ENCODE results near the gene CRIP2. TPM values are rescaled to one million over a fixed set of nuclear protein-coding genes. Genes with fewer than 3 reads are reported as not detected.
A peak's percentile ranks its signal among the peaks of the same experiment; 100 is the strongest.

The CRIP2 gene
- total and polyA plus RNA-seq, 4 donors: 4.3 to 40.0 (median 20.7) TPM

DNA sequence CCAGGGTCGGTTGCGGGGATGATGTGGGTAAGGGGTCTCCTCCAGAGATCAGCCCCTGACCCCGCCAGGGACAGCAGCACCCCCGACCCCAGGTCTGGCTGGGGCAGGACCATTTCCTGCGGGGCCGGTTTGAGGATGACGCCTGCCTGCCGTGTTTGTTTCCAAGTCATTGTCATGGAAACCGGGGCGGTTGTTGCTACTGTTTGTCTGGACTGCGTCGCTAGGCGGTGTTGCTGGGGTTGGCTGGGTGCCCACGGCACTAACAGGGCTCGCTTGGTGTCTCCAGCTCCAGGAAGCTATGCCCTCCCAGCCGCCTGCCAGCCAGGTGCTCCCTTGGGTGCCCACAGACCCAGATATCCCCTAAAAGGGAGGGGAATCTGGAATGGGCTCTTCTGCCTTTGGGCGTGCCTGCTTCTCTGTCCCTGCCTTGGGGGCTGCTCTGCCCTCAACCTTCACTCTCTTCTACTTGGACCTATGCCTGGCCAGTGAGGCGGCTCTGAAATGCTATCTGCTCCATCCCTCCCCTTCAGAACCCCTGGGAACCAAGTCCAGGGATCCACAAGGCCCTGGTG is 7.4 kb downstream of the CRIP2 start:
- Histone ChIP-seq H3K9me3 (ENCODE audit: control insufficient read depth in 4 of 4, low read length in 3 of 4) (no peaks in the 10 kb centered on the region), H3K9ac (ENCODE audit: low read depth in 1 of 2, low read length in 2 of 2) (no peak overlapping the region), H3K4me3 (ENCODE audit: low read depth in 1 of 3, low read length in 3 of 3) (no peak overlapping the region), H3K36me3 (ENCODE audit: control insufficient read depth in 4 of 4, insufficient read depth in 3 of 4, low read depth in 1 of 4, low read length in 3 of 4) (peaks cover 0 to 1% (median 0%) of the 10 kb centered on the region in 4 donors), H3K27me3 (ENCODE audit: control insufficient read depth in 4 of 4, insufficient read depth in 4 of 4, low read length in 3 of 4) (no peaks in the 10 kb centered on the region), H3K4me1 (ENCODE audit: control insufficient read depth in 4 of 4, insufficient read depth in 4 of 4, low read length in 3 of 4) (peaks cover 15 to 32% (median 17%) of the 10 kb centered on the region in 4 donors), H3K27ac (ENCODE audit: low read depth in 1 of 2, low read length in 2 of 2) (peak overlapping the region; percentile 52 to 85)
- peak in 1 of 2 donors; percentile 38 for TF ChIP-seq GABPA (IDR thresholded peaks at IDR 0.05 in 1 of 2, conservative IDR thresholded peaks at IDR 0.05 in 1 of 2)
- TF ChIP-seq NR2F2 (IDR thresholded peaks at IDR 0.05): peak; percentile 73
- peak; percentile 12 for TF ChIP-seq FOXA1 (IDR thresholded peaks at IDR 0.05)
- TF ChIP-seq, protein P1, sequence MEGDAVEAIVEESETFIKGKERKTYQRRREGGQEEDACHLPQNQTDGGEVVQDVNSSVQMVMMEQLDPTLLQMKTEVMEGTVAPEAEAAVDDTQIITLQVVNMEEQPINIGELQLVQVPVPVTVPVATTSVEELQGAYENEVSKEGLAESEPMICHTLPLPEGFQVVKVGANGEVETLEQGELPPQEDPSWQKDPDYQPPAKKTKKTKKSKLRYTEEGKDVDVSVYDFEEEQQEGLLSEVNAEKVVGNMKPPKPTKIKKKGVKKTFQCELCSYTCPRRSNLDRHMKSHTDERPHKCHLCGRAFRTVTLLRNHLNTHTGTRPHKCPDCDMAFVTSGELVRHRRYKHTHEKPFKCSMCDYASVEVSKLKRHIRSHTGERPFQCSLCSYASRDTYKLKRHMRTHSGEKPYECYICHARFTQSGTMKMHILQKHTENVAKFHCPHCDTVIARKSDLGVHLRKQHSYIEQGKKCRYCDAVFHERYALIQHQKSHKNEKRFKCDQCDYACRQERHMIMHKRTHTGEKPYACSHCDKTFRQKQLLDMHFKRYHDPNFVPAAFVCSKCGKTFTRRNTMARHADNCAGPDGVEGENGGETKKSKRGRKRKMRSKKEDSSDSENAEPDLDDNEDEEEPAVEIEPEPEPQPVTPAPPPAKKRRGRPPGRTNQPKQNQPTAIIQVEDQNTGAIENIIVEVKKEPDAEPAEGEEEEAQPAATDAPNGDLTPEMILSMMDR (IDR thresholded peaks at IDR 0.05; ENCODE audit: low read depth, low read length, missing input control): peak; percentile 11
- TF ChIP-seq, protein P2, sequence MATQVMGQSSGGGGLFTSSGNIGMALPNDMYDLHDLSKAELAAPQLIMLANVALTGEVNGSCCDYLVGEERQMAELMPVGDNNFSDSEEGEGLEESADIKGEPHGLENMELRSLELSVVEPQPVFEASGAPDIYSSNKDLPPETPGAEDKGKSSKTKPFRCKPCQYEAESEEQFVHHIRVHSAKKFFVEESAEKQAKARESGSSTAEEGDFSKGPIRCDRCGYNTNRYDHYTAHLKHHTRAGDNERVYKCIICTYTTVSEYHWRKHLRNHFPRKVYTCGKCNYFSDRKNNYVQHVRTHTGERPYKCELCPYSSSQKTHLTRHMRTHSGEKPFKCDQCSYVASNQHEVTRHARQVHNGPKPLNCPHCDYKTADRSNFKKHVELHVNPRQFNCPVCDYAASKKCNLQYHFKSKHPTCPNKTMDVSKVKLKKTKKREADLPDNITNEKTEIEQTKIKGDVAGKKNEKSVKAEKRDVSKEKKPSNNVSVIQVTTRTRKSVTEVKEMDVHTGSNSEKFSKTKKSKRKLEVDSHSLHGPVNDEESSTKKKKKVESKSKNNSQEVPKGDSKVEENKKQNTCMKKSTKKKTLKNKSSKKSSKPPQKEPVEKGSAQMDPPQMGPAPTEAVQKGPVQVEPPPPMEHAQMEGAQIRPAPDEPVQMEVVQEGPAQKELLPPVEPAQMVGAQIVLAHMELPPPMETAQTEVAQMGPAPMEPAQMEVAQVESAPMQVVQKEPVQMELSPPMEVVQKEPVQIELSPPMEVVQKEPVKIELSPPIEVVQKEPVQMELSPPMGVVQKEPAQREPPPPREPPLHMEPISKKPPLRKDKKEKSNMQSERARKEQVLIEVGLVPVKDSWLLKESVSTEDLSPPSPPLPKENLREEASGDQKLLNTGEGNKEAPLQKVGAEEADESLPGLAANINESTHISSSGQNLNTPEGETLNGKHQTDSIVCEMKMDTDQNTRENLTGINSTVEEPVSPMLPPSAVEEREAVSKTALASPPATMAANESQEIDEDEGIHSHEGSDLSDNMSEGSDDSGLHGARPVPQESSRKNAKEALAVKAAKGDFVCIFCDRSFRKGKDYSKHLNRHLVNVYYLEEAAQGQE (IDR thresholded peaks at IDR 0.05): peak; percentile 55
- TF ChIP-seq, protein P3, sequence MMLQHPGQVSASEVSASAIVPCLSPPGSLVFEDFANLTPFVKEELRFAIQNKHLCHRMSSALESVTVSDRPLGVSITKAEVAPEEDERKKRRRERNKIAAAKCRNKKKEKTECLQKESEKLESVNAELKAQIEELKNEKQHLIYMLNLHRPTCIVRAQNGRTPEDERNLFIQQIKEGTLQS (IDR thresholded peaks at IDR 0.05): no peak
- TF ChIP-seq, protein P4, sequence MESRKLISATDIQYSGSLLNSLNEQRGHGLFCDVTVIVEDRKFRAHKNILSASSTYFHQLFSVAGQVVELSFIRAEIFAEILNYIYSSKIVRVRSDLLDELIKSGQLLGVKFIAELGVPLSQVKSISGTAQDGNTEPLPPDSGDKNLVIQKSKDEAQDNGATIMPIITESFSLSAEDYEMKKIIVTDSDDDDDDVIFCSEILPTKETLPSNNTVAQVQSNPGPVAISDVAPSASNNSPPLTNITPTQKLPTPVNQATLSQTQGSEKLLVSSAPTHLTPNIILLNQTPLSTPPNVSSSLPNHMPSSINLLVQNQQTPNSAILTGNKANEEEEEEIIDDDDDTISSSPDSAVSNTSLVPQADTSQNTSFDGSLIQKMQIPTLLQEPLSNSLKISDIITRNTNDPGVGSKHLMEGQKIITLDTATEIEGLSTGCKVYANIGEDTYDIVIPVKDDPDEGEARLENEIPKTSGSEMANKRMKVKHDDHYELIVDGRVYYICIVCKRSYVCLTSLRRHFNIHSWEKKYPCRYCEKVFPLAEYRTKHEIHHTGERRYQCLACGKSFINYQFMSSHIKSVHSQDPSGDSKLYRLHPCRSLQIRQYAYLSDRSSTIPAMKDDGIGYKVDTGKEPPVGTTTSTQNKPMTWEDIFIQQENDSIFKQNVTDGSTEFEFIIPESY (IDR thresholded peaks at IDR 0.05): no peak
- peak; percentile 59 for TF ChIP-seq SP1 (IDR thresholded peaks at IDR 0.05)
- TF ChIP-seq, protein P5, sequence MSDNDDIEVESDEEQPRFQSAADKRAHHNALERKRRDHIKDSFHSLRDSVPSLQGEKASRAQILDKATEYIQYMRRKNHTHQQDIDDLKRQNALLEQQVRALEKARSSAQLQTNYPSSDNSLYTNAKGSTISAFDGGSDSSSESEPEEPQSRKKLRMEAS (IDR thresholded peaks at IDR 0.05): no peak
- peak in 1 of 2 donors; percentile 27 for TF ChIP-seq HNF4A (conservative IDR thresholded peaks at IDR 0.05)
- TF ChIP-seq HNF4G (IDR thresholded peaks at IDR 0.05): no peak
- peak; percentile 19 to 26 for TF ChIP-seq RAD21 (IDR thresholded peaks at IDR 0.05)
- no peak for TF ChIP-seq JUND (IDR thresholded peaks at IDR 0.05)
- no peak for TF ChIP-seq FOXA2 (IDR thresholded peaks at IDR 0.05)
- no peak for TF ChIP-seq TAF1 (conservative IDR thresholded peaks at IDR 0.05)
- peak in 1 of 2 donors; percentile 39 for TF ChIP-seq RXRA (IDR thresholded peaks at IDR 0.05)
- TF ChIP-seq YY1 (IDR thresholded peaks at IDR 0.05): no peak
- no peak for TF ChIP-seq EGR1 (IDR thresholded peaks at IDR 0.05; ENCODE audit: low read depth in 2 of 2)
- DNase-seq (ENCODE audit: low spot score): peak; percentile 81
- 3% methylated on average over 18 of the region's 18 CpGs for WGBS

Measured in liver (tissue), 9 donors.